HEK293 (cell line): Measurements from ENCODE around the gene ZNF668.
A peak's percentile ranks its signal among the peaks of the same experiment; 100 is the strongest.

Experiments
- CTCF ChIA-PET: fragments of 350-600 bp; formaldehyde crosslinking; extraction: SDS; loops from one replicate; lab custom pipeline; 2021; ENCODE audit warnings: antibody characterized with exemption; lab: Yijun Ruan, JAX
- POLR2A ChIA-PET: fragments of 300-600 bp; formaldehyde crosslinking; extraction: SDS; loops from one replicate; lab custom pipeline; 2020; ENCODE audit warnings: antibody characterized with exemption, inconsistent platforms; lab: Yijun Ruan, JAX
- H3K27ac ChIP-seq: fragments of 200-500 bp; sonication (Bioruptor generic); 2 replicates; pipeline ENCODE4 v1.5.1; 2014; ENCODE audit warnings: low read depth, low read length, control low read depth, inconsistent platforms; ENCODE audit errors: extremely low read depth
- H3K36me3 ChIP-seq, 2 experiments: fragments of 200-500 bp in 1 of 2; sonication (Bioruptor generic) in 1 of 2; 1 replicate in 1 of 2; 2 replicates in 1 of 2; pipeline ENCODE4 v1.5.1; 2014 to 2017; ENCODE audit warnings: inconsistent platforms in 2 of 2, low read length in 2 of 2; ENCODE audit not compliant: control insufficient read depth in 2 of 2, insufficient read depth in 1 of 2
- H3K4me1 ChIP-seq: fragments of 200-500 bp; sonication (Bioruptor generic); 2 replicates; pipeline ENCODE4 v1.5.1; 2014; ENCODE audit warnings: mild to moderate bottlenecking, low read length, inconsistent platforms; ENCODE audit not compliant: control insufficient read depth, insufficient read depth
- H3K4me3 ChIP-seq: 2 replicates; pipeline ENCODE4 v1.5.1; 2011; ENCODE audit warnings: low read depth, mild to moderate bottlenecking, control low read depth, low read length, moderate library complexity
- H3K9me3 ChIP-seq: fragments of 200-500 bp; sonication (Bioruptor generic); 2 replicates; pipeline ENCODE4 v1.5.1; 2014; ENCODE audit warnings: low read depth, low read length, inconsistent platforms; ENCODE audit not compliant: control insufficient read depth, insufficient read depth
- EGR2 ChIP-seq: fragments of 450-650 bp; formaldehyde crosslinking; IDR thresholded peaks from 2 replicates; pipeline ENCODE4 v1.5.1; 2016; ENCODE audit warnings: low read depth, missing biosample characterization, missing genetic modification characterization
- KLF1 ChIP-seq: fragments of 450-650 bp; formaldehyde crosslinking; IDR thresholded peaks from 2 replicates; pipeline ENCODE4 v1.5.1; 2016; ENCODE audit warnings: missing biosample characterization, missing genetic modification characterization
- KLF10 ChIP-seq: fragments of 450-650 bp; IDR thresholded peaks from 2 replicates; pipeline ENCODE4 v1.5.1; 2018; ENCODE audit warnings: missing biosample characterization, mild to moderate bottlenecking, missing genetic modification characterization
- KLF16 ChIP-seq: fragments of 450-650 bp; formaldehyde crosslinking; IDR thresholded peaks from 2 replicates; pipeline ENCODE4 v1.5.1; 2017; ENCODE audit warnings: missing biosample characterization, missing genetic modification characterization
- KLF8 ChIP-seq: fragments of 450-650 bp; formaldehyde crosslinking; IDR thresholded peaks from 2 replicates; pipeline ENCODE4 v1.5.1; 2016; ENCODE audit warnings: missing biosample characterization, missing genetic modification characterization
- PRDM6 ChIP-seq: fragments of 450-650 bp; formaldehyde crosslinking; IDR thresholded peaks from 2 replicates; pipeline ENCODE4 v1.5.1; 2017; ENCODE audit warnings: missing biosample characterization, missing genetic modification characterization
- SALL2 ChIP-seq: fragments of 450-650 bp; formaldehyde crosslinking; IDR thresholded peaks from 2 replicates; pipeline ENCODE4 v1.5.0; 2017; ENCODE audit warnings: missing biosample characterization, mild to moderate bottlenecking, missing genetic modification characterization, borderline replicate concordance
- TRIM28 ChIP-seq: IDR thresholded peaks from 2 replicates; pipeline ENCODE4 v1.6.1; 2011; ENCODE audit warnings: low read length, control low read depth, borderline replicate concordance
- ZEB2 ChIP-seq: fragments of 450-650 bp; formaldehyde crosslinking; IDR thresholded peaks from 2 replicates; pipeline ENCODE4 v1.5.1; 2016; ENCODE audit warnings: missing biosample characterization, missing genetic modification characterization
- ZNF121 ChIP-seq: fragments of 450-650 bp; formaldehyde crosslinking; IDR thresholded peaks from 2 replicates; pipeline ENCODE4 v1.5.1; 2016; ENCODE audit warnings: missing biosample characterization, missing genetic modification characterization
- ZNF133 ChIP-seq: fragments of 450-650 bp; formaldehyde crosslinking; IDR thresholded peaks from 2 replicates; pipeline ENCODE4 v1.5.1; 2016; ENCODE audit warnings: missing biosample characterization, missing genetic modification characterization
- ZNF221 ChIP-seq: fragments of 450-650 bp; formaldehyde crosslinking; IDR thresholded peaks from 2 replicates; pipeline ENCODE4 v1.5.1; 2017; ENCODE audit warnings: missing biosample characterization, missing genetic modification characterization, borderline replicate concordance
- ZNF280C ChIP-seq: fragments of 450-650 bp; formaldehyde crosslinking; IDR thresholded peaks from 2 replicates; pipeline ENCODE4 v1.5.1; 2016; ENCODE audit warnings: missing biosample characterization, missing genetic modification characterization
- ZNF37A ChIP-seq: fragments of 450-650 bp; IDR thresholded peaks from 2 replicates; pipeline ENCODE4 v1.5.1; 2018; ENCODE audit warnings: missing biosample characterization, missing genetic modification characterization
- ZNF398 ChIP-seq: fragments of 450-650 bp; formaldehyde crosslinking; IDR thresholded peaks from 2 replicates; pipeline ENCODE4 v1.5.1; 2017; ENCODE audit warnings: missing biosample characterization, missing genetic modification characterization
- ZNF426 ChIP-seq: fragments of 450-650 bp; formaldehyde crosslinking; IDR thresholded peaks from 2 replicates; pipeline ENCODE4 v1.5.1; 2017; ENCODE audit warnings: missing biosample characterization, missing genetic modification characterization, mild to moderate bottlenecking, inconsistent platforms, moderate library complexity
- ZNF48 ChIP-seq: fragments of 450-650 bp; formaldehyde crosslinking; IDR thresholded peaks from 2 replicates; pipeline ENCODE4 v1.5.1; 2016; ENCODE audit warnings: missing biosample characterization, missing genetic modification characterization
- ZNF514 ChIP-seq: fragments of 450-650 bp; formaldehyde crosslinking; IDR thresholded peaks from 2 replicates; pipeline ENCODE4 v1.5.1; 2016; ENCODE audit warnings: missing biosample characterization, missing genetic modification characterization
- ZNF621 ChIP-seq: fragments of 450-650 bp; formaldehyde crosslinking; IDR thresholded peaks from 2 replicates; pipeline ENCODE4 v1.5.1; 2017; ENCODE audit warnings: missing biosample characterization, missing genetic modification characterization
- ZNF654 ChIP-seq: fragments of 450-650 bp; formaldehyde crosslinking; IDR thresholded peaks from 2 replicates; pipeline ENCODE4 v1.5.1; 2016; ENCODE audit warnings: low read depth, missing biosample characterization, missing genetic modification characterization
- ZNF658 ChIP-seq: fragments of 450-650 bp; formaldehyde crosslinking; IDR thresholded peaks from 2 replicates; pipeline ENCODE4; 2016; ENCODE audit warnings: missing biosample characterization, missing genetic modification characterization
- ZNF660 ChIP-seq: fragments of 450-650 bp; IDR thresholded peaks from 2 replicates; pipeline ENCODE4 v1.5.1; 2018; ENCODE audit warnings: missing biosample characterization, mild to moderate bottlenecking, missing genetic modification characterization
- ZNF707 ChIP-seq: fragments of 450-650 bp; formaldehyde crosslinking; IDR thresholded peaks from 2 replicates; pipeline ENCODE4 v1.5.1; 2016; ENCODE audit warnings: missing biosample characterization, missing genetic modification characterization
- ZNF747 ChIP-seq: fragments of 450-650 bp; formaldehyde crosslinking; IDR thresholded peaks from 2 replicates; pipeline ENCODE4 v1.5.1; 2016; ENCODE audit warnings: missing biosample characterization, missing genetic modification characterization
- ZNF843 ChIP-seq: fragments of 450-650 bp; formaldehyde crosslinking; IDR thresholded peaks from 2 replicates; pipeline ENCODE4 v1.5.1; 2016; ENCODE audit warnings: missing biosample characterization, missing genetic modification characterization
- ZSCAN30 ChIP-seq: fragments of 450-650 bp; IDR thresholded peaks from 2 replicates; pipeline ENCODE4 v1.5.1; 2018; ENCODE audit warnings: missing biosample characterization, mild to moderate bottlenecking, missing genetic modification characterization, moderate library complexity

Gene ZNF668

GRCh38 chr16:31029272-31029671 is 44.8 kb downstream of the ZNF668 start (continued):
- no peak for TF ChIP-seq TRIM28
- TF ChIP-seq ZNF37A (tag by site-specific recombination): no peak
- no peak for TF ChIP-seq ZNF621 (tag by site-specific recombination)
- TF ChIP-seq KLF1: peak; percentile 57; the same call in 1 of the 2 replicates
- no peak for TF ChIP-seq ZEB2 (tag by site-specific recombination)
- TF ChIP-seq ZNF133 (tag by site-specific recombination): no peak
- no peak for TF ChIP-seq PRDM6 (tag by site-specific recombination)
- no peak for TF ChIP-seq ZNF514 (tag by site-specific recombination)
- no peak for TF ChIP-seq ZNF843 (tag by site-specific recombination)
- TF ChIP-seq SALL2 (tag by site-specific recombination): no peak
- no peak for TF ChIP-seq ZNF707 (tag by site-specific recombination)
- TF ChIP-seq EGR2 (tag by site-specific recombination): peak; percentile 95
- TF ChIP-seq KLF16 (tag by site-specific recombination): no peak
- TF ChIP-seq KLF8 (tag by site-specific recombination): no peak
- TF ChIP-seq ZNF654: no peak

- ChIA-PET CTCF (interaction anchor here (0.7 to 1.1 kb wide), 2 partner anchors 9 to 843 kb away, joined by 3 to 5 read pairs; no protein-coding TSS in a partner anchor), POLR2A (no interaction called here)
These were observed 48.7 kb downstream of the ZNF668 start for GRCh38 chr16:31025339-31025738.

More at GRCh38 chr16:31025339-31025738, 48.7 kb downstream of the ZNF668 start:
- no peaks in the 10 kb centered on the region for H3K4me1 ChIP-seq
- no peak overlapping the region for H3K4me3 ChIP-seq
- no peaks in the 10 kb centered on the region for H3K36me3 ChIP-seq
- TF ChIP-seq ZNF121 (no peak), ZNF426 (no peak), ZSCAN30 (no peak), ZNF660 (no peak), KLF1 (no peak), ZNF398 (tag by site-specific recombination) (no peak), ZNF747 (tag by site-specific recombination) (no peak), ZNF48 (tag by site-specific recombination) (no peak), KLF8 (tag by site-specific recombination) (no peak), ZNF280C (tag by site-specific recombination) (no peak), KLF10 (tag by site-specific recombination) (no peak), ZNF658 (no peak), ZNF221 (tag by site-specific recombination) (no peak), KLF16 (tag by site-specific recombination) (no peak)
- TF ChIP-seq, all 188 proteins: peak for 0
- no peaks in the 10 kb centered on the region for H3K9me3 ChIP-seq
- H3K27ac ChIP-seq: no peak overlapping the region
